ENCODE data around the gene PARD6A. TPM values are rescaled to one million over a fixed set of nuclear protein-coding genes. Genes with fewer than 3 reads are reported as not detected.

The PARD6A gene, protein sequence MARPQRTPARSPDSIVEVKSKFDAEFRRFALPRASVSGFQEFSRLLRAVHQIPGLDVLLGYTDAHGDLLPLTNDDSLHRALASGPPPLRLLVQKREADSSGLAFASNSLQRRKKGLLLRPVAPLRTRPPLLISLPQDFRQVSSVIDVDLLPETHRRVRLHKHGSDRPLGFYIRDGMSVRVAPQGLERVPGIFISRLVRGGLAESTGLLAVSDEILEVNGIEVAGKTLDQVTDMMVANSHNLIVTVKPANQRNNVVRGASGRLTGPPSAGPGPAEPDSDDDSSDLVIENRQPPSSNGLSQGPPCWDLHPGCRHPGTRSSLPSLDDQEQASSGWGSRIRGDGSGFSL
- total RNA-seq, result 1.1 and 1.2 TPM in 2 replicates

DNA sequence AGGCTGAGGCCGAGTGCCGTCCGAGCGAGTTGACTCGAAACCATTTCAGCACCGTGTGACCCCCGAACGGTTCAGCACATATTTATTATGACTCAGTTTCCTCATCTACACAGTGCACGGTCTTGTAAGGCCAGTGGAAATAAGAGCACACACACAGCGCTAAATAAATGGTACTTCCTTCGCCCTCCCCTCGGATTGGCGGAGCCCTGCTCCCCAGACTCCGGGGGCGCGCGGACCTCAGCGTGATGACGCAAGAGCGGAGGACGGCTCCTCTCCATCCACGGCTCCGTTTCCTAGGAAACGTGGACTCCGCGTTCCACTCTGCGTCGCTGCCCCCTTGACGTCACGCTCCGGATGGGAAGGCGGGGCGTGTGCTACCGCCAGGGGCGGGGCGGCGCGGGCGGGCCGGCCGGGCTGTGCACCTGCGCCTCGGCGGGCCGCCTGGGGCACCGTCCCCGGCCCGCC is at the start of gene PARD6A:
Gene PARD6A, plus strand, starts transcription at position 397 of the 465 bp plus-strand sequence. CDS start 79 bp downstream, outside the sequence.

DNA sequence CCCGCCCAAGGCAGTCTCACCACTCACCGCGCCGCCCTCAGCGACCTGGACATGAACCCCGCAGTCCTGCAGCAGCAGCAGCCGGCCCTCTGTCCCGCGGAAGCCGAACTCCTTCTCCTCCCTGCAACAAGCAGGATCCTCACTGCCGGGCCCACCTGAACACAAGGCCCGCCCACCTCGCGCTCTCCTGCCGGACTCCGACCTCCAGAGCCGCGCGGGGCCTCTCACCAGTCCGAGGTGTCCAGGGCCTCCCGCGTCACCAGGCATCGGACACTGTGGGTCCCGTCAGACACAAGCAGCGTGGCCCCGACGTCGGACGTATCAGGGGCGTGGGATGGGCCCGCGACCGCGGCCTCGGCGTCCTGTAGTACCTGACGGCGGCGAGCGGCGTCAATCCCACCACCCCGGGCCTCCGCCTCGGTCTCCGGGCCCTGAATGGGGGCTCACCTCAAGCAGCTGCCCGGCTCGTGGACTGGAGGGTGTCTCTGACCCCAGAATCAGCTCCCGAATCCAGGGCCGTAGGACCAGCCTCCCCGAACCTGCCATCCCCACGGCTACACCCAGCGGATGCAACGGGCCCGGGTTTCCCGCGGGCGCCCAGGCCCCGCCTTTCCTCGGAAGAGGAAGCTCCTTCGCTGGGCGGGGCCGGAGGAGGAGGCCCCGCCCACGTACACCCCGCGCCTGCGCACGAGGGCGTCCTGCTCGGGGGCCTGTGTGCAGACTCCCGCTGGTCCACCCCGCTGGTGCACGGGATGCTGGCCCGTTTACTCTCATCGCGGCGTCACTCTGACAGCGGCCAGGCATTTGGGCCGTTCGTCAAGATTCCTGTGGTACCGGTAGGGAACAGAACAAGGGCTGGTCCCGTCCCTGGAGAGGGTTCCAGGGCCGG is 841 bp upstream of the PARD6A start, which contains the start of gene ACD:
Gene ACD, minus strand, starts transcription at position 586 of the 889 bp plus-strand sequence. Its CDS starts 40 bp downstream, at position 546.

DNA sequence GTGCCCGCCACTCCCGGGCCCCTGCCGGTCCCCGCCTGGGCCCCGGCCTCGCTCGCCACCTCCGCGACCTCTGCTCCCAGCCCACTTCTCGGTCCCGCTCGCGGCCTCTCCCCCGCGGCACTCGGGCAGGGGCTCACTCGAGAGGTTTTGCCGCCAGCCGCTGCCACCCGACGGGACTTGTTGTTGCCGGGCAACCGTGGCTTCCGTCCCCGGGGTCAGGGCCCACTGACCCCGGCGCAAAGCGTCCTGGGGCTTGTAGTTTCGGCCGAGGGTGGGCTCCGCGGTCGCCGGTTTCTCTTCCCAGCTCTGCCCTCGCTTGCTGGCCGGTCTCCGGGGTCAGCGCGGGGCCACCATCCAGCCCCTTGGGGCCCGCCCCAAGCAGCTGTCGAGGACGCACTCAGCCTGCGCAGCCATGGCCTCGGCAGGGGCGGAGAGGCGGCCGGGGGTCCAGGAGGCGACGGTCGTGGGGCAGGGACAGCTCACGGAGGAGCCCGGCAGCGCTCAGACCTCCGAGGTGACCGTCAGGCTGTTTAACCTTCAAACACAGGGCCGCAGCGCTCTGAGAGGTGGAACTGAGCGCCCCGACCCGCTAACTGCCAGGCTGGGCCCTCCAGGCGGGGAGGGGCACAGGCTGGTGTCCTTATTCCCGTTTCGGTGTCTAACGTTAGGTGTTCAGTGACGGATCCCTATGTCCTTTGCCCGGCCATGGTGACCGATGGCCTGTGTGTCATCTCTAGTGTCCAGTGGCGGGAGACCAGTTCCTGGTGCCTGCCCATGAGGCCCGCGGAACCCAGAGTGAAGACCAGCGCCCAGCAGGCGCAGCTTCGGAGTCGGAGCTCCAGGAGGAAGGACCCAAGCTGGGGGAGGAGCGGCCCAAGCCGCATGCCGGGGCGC is 6.0 kb downstream of the PARD6A start, which contains the start of the genes C16orf86 and ENKD1:
Gene C16orf86, plus strand, starts transcription at position 256 of the 894 bp plus-strand sequence. Its CDS starts 157 bp downstream, at position 413.
Gene ENKD1, minus strand, starts transcription at position 192 of the 894 bp plus-strand sequence. CDS start 308 bp downstream, outside the sequence.

Other genes with a start within 250 kb of the PARD6A start
- gene ZDHHC1, start 244.5 kb upstream of the PARD6A start, total RNA-seq, result 1.7 and 5.4 TPM in 2 replicates
- gene HSD11B2, start 229.8 kb upstream of the PARD6A start, total RNA-seq, result not detected in 2 replicates
- 115 and 124 TPM in 2 replicates for gene ATP6V0D1, start 179.8 kb upstream of the PARD6A start, total RNA-seq
- not detected in 2 replicates for gene AGRP, start 177.4 kb upstream of the PARD6A start, total RNA-seq
- gene RIPOR1, start 132.1 kb upstream of the PARD6A start, total RNA-seq, result 21.5 and 28.8 TPM in 2 replicates
- 16.3 and 33.7 TPM in 2 replicates for gene CTCF, start 98.4 kb upstream of the PARD6A start, total RNA-seq
- gene CARMIL2, start 15.8 kb upstream of the PARD6A start, total RNA-seq, result 0.28 and 0.38 TPM in 2 replicates
- gene ACD, start 700 bp upstream of the PARD6A start, total RNA-seq, result 10.4 and 20.5 TPM in 2 replicates
- 13.2 and 17.8 TPM in 2 replicates for gene ENKD1, start 5.8 kb downstream of the PARD6A start, total RNA-seq
- 2.5 and 7.6 TPM in 2 replicates for gene C16orf86, start 5.9 kb downstream of the PARD6A start, total RNA-seq
- 11.3 and 17.3 TPM in 2 replicates for gene GFOD2, start 58.4 kb downstream of the PARD6A start, total RNA-seq
- gene RANBP10, start 145.6 kb downstream of the PARD6A start, total RNA-seq, result 3.1 and 3.8 TPM in 2 replicates
- 0.38 and 1.1 TPM in 2 replicates for gene TSNAXIP1, start 145.9 kb downstream of the PARD6A start, total RNA-seq
- 34.7 and 39.5 TPM in 2 replicates for gene THAP11, start 181.4 kb downstream of the PARD6A start, total RNA-seq
- gene NUTF2, start 186.0 kb downstream of the PARD6A start, total RNA-seq, result 153 and 331 TPM in 2 replicates
- gene CENPT, start 186.7 kb downstream of the PARD6A start, total RNA-seq, result 24.2 and 40.6 TPM in 2 replicates
- 32.7 and 59.4 TPM in 2 replicates for gene EDC4, start 212.1 kb downstream of the PARD6A start, total RNA-seq
- not detected in 2 replicates for gene NRN1L, start 223.9 kb downstream of the PARD6A start, total RNA-seq
- gene PSKH1, start 232.3 kb downstream of the PARD6A start, total RNA-seq, result 13.5 and 14.8 TPM in 2 replicates

Data from regular cardiac myocyte (primary cell).